ENCODE data around the gene TNFAIP2. TPM values are rescaled to one million over a fixed set of nuclear protein-coding genes. Genes with fewer than 3 reads are reported as not detected.

Gene TNFAIP2
- total RNA-seq, 2 experiments from 2014 or later, result 1.1 to 1.2 TPM

DNA sequence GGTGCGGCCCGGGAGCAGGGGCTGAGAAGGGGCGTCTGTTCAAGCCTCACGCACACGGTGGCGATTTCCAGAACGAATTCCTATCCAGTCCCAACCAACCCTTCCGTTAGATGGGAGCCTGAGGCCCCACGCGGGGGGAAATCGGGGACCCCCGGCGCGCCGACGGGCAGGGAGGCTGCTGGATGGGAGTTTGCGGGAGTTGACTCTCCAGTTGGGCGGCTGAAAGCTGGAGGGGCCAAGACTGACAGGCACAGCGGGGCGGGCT lies 18.9 kb upstream of the TNFAIP2 start:
- intact Hi-C loops (cut with micrococcal nuclease), result loop anchor here (10.0 kb wide), 1 partner anchor 190 kb away; no protein-coding TSS in a partner anchor
- POLR2A ChIA-PET, result interaction anchor here (1.4 kb wide), 1 partner anchor 231 kb away, joined by 6 read pairs; no protein-coding TSS in a partner anchor
- no peak for ATAC-seq

DNA sequence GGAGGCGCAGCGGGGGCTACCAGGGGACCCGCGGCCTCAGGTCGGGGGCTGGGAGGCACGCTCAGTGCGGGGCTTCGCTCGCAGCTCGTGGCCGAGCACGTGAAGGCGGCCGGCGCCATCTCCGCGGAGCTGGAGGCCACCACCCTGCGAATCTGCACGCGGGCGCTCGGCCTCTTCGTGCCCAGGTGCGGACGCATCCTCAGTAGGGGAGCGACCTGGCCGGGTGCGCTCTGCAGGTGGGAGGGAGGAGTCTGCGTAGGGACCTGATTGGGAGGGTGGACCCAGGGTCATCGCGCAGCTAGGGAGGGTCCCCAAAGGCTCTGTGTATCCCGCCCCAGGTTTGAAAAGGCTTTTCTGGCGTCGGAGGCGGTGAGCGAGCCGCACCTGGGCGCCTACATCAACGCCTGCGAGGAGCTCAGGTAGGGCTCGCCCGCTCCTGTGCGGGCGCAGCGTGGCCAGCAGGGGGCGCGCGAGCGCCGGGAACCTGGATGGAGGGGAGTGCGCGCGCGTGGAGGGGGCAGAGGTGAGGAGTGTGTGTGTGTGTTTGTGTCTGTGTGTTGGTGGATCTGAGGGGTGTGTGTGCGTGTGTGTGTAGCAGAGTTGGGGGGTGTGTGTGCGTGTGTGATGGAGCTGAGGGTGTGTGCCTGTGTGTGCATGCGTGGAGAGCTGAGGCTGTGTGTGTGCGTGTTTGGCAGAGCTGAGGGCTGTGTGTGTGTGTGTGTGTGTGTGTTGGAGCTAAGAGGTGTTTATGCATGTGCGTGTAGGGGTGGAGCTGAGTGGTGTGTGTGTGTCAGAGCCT lies 18.4 kb upstream of the TNFAIP2 start:
- POLR2A ChIA-PET, result interaction anchor here (1.4 to 1.5 kb wide), 3 partner anchors 9 to 231 kb away, joined by 3 to 6 read pairs (median 4); no protein-coding TSS in a partner anchor
- Mint-ChIP-seq H3K9me3 (no peaks in the 10 kb centered on the region), H3K4me3 (no peak overlapping the region), H3K4me1 (ENCODE audit: low read depth) (peaks cover 6% of the 10 kb centered on the region), H3K27ac (no peak overlapping the region), H3K27me3 (peaks cover 22% of the 10 kb centered on the region), H3K36me3 (ENCODE audit: low read depth) (no peaks in the 10 kb centered on the region)
- TF ChIP-seq, protein P1, sequence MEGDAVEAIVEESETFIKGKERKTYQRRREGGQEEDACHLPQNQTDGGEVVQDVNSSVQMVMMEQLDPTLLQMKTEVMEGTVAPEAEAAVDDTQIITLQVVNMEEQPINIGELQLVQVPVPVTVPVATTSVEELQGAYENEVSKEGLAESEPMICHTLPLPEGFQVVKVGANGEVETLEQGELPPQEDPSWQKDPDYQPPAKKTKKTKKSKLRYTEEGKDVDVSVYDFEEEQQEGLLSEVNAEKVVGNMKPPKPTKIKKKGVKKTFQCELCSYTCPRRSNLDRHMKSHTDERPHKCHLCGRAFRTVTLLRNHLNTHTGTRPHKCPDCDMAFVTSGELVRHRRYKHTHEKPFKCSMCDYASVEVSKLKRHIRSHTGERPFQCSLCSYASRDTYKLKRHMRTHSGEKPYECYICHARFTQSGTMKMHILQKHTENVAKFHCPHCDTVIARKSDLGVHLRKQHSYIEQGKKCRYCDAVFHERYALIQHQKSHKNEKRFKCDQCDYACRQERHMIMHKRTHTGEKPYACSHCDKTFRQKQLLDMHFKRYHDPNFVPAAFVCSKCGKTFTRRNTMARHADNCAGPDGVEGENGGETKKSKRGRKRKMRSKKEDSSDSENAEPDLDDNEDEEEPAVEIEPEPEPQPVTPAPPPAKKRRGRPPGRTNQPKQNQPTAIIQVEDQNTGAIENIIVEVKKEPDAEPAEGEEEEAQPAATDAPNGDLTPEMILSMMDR (IDR thresholded peaks at IDR 0.05), result peak; percentile 87
- CTCF ChIA-PET, result interaction anchor here (0.6 to 3.1 kb wide), 58 partner anchors 9 to 555 kb away, joined by 3 to 47 read pairs (median 4); partner anchors contain the start of genes EIF5, EXOC3L4 and LBHD2
- peak; percentile 74 for DNase-seq
- peak; percentile 80 for ATAC-seq
- intact Hi-C loops (cut with micrococcal nuclease), result loop anchor here (10.0 kb wide), 1 partner anchor 190 kb away; no protein-coding TSS in a partner anchor

More for the DNA sequence above, 18.9 kb upstream of the TNFAIP2 start:
- no peak for DNase-seq
- H3K27me3 Mint-ChIP-seq, result peaks cover 22% of the 10 kb centered on the region
- no peak overlapping the region for H3K4me3 Mint-ChIP-seq
- CTCF ChIA-PET, result interaction anchor here (0.6 to 3.1 kb wide), 50 partner anchors 9 to 554 kb away, joined by 3 to 47 read pairs (median 5); partner anchors contain the start of genes EIF5, EXOC3L4 and LBHD2
- TF ChIP-seq, protein P1 (IDR thresholded peaks at IDR 0.05), result no peak
- peaks cover 6% of the 10 kb centered on the region for H3K4me1 Mint-ChIP-seq (ENCODE audit: low read depth)
- H3K27ac Mint-ChIP-seq, result no peak overlapping the region
- no peaks in the 10 kb centered on the region for H3K9me3 Mint-ChIP-seq
- no peaks in the 10 kb centered on the region for H3K36me3 Mint-ChIP-seq (ENCODE audit: low read depth)

DNA sequence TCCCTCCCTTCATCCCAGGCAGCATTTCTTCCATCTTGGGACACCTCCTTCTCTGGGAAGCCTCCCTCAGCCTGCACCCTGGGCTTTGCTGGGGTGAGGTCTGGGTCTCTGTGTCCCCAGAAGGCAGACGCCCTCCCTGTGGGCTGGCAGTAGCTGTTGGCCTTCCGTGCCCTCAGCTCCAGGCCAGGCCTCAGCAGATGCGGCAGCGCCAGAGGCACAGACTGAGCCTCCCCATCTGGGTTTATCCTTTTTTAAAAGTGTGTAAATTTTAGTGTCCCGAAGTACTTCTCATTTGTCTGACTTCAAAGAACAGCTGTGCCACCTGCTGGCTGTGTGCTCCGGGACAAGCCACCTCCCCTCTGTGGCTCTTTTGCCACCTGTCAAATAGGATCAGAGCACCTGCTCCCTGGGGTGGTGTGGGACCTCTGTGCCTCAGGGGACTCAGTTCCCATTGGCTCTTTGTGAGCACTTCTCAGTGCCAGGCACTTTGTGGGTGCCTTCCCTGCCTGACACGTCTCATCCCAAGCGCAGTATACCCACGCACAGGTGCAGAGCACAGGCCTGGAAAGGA lies 17.6 kb upstream of the TNFAIP2 start:
- TF ChIP-seq, protein P1 (IDR thresholded peaks at IDR 0.05), result no peak
- Mint-ChIP-seq H3K27ac (no peak overlapping the region), H3K9me3 (no peaks in the 10 kb centered on the region), H3K4me1 (ENCODE audit: low read depth) (peaks cover 6% of the 10 kb centered on the region), H3K36me3 (ENCODE audit: low read depth) (no peaks in the 10 kb centered on the region), H3K27me3 (peaks cover 22% of the 10 kb centered on the region), H3K4me3 (no peak overlapping the region)
- intact Hi-C loops (cut with micrococcal nuclease), result loop anchor here (10.0 kb wide), 1 partner anchor 189 kb away; no protein-coding TSS in a partner anchor
- ChIA-PET CTCF (interaction anchor here (0.6 to 3.1 kb wide), 35 partner anchors 8 to 555 kb away, joined by 3 to 47 read pairs (median 5); partner anchors contain the start of genes EIF5 and EXOC3L4), POLR2A (interaction anchor here (1.4 to 1.5 kb wide), 2 partner anchors 10 to 13 kb away, joined by 3 to 4 read pairs; no protein-coding TSS in a partner anchor)
- ATAC-seq (no peak), DNase-seq (peak; percentile 39)

DNA sequence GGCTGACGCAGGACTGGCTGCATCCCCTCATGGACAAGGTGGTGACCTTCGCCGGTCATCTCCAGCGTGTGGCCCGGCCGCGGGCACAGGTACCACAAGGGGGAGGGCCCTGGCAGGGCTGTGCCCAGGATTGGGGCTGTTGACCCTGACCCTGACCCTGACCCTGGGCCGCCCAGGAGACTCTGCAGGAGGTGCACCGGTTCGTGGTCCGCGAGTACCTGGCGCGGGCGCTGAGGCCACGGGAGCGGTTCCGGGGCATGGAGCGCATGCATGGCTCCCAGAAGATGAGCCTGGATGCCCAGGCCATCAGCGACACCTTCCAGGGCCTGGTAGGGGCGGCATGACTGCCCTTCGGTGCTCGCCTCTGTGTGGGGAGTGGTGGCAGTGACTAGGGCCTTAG lies 15.8 kb upstream of the TNFAIP2 start:
- TF ChIP-seq, protein P1 (IDR thresholded peaks at IDR 0.05), result no peak
- ATAC-seq, result no peak
- POLR2A ChIA-PET, result no interaction called here
- intact Hi-C loops (cut with micrococcal nuclease), result loop anchor here (10.0 kb wide), 1 partner anchor 187 kb away; no protein-coding TSS in a partner anchor
- Mint-ChIP-seq H3K27me3 (peaks cover 14% of the 10 kb centered on the region), H3K4me3 (no peak overlapping the region), H3K27ac (no peak overlapping the region), H3K9me3 (no peaks in the 10 kb centered on the region), H3K36me3 (ENCODE audit: low read depth) (no peaks in the 10 kb centered on the region), H3K4me1 (ENCODE audit: low read depth) (peaks cover 6% of the 10 kb centered on the region)
- DNase-seq, result no peak
- CTCF ChIA-PET, result interaction anchor here (0.8 kb wide), 1 partner anchor 185 kb away, joined by 3 read pairs; no protein-coding TSS in a partner anchor
